Caco-2 (cell line): ENCODE measurements around the gene AHDC1. TPM values are rescaled to one million over a fixed set of nuclear protein-coding genes. Genes with fewer than 3 reads are reported as not detected.

Experiments
- BruUV-seq: library from RNA; stranded (reverse); fragments of 400-500 nt; replicated peaks from 2 replicates; lab custom pipeline; 2021; lab: Mats Ljungman, UMichigan
- CTCF ChIA-PET: fragments of 300-600 bp; sonication (Branson Sonifier 250); formaldehyde crosslinking; loops from one replicate; lab custom pipeline; 2022; ENCODE audit warnings: antibody characterized with exemption; lab: Charles Lee
- POLR2A ChIA-PET: fragments of 300-600 bp; sonication (Branson Sonifier 250); formaldehyde crosslinking; loops from one replicate; lab custom pipeline; 2022; ENCODE audit warnings: antibody characterized with exemption; lab: Charles Lee
- DNase-seq, 2 experiments: peaks; one replicate each; pipeline versions ENCODE4 v3.0.0 to v3.0.0-alpha.2; 2020 to 2022
- H3K27me3 ChIP-seq: replicated peaks from 2 replicates; pipeline ENCODE4 v1.6.0; 2011; ENCODE audit warnings: low read length; ENCODE audit not compliant: control insufficient read depth, insufficient read depth
- H3K36me3 ChIP-seq: 2 replicates; pipeline ENCODE4 v1.5.1; 2011; ENCODE audit warnings: low read length; ENCODE audit not compliant: control insufficient read depth, insufficient read depth
- H3K4me1 ChIP-seq: fragments of 250-450 bp; sonication (Bioruptor Pico); 2 replicates; pipeline ENCODE4 v1.5.1; 2020; ENCODE audit warnings: mild to moderate bottlenecking
- H3K4me3 ChIP-seq: 2 replicates; pipeline ENCODE4 v1.5.1; 2011; ENCODE audit warnings: low read depth, mild to moderate bottlenecking, control low read depth, low read length
- H3K9me3 ChIP-seq: fragments of 250-450 bp; sonication (Bioruptor Pico); 2 replicates; pipeline ENCODE4 v1.5.1; 2020; ENCODE audit warnings: mild to moderate bottlenecking, moderate library complexity
- H3K27ac Mint-ChIP-seq: one replicate; pipeline ENCODE4 v1.8.0; 2022; ENCODE audit warnings: mixed read lengths; ENCODE audit not compliant: unreplicated experiment
- H3K27me3 Mint-ChIP-seq: one replicate; pipeline ENCODE4 v1.8.0; 2022; ENCODE audit warnings: mixed read lengths; ENCODE audit not compliant: insufficient read depth, unreplicated experiment
- H3K36me3 Mint-ChIP-seq: one replicate; pipeline ENCODE4 v1.8.0; 2022; ENCODE audit warnings: mild to moderate bottlenecking, mixed read lengths; ENCODE audit not compliant: insufficient read depth, unreplicated experiment
- H3K4me1 Mint-ChIP-seq: one replicate; pipeline ENCODE4 v1.8.0; 2022; ENCODE audit warnings: low read depth, mixed read lengths; ENCODE audit not compliant: unreplicated experiment
- H3K4me3 Mint-ChIP-seq: one replicate; pipeline ENCODE4 v1.8.0; 2022; ENCODE audit warnings: mild to moderate bottlenecking, moderate library complexity, mixed read lengths; ENCODE audit not compliant: unreplicated experiment
- H3K9me3 Mint-ChIP-seq: one replicate; pipeline ENCODE4 v1.8.0; 2022; ENCODE audit warnings: mixed read lengths; ENCODE audit not compliant: unreplicated experiment
- CTCF ChIP-seq, 2 experiments: fragments of 200-600 bp in 1 of 2; IDR thresholded peaks; 1 replicate in 1 of 2; 2 replicates in 1 of 2; pipeline versions ENCODE4 v1.5.1 to v1.8.0; 2011 to 2022; ENCODE audit warnings: antibody characterized with exemption in 1 of 2, control low read depth in 1 of 2, inconsistent platforms in 1 of 2, low read depth in 1 of 2, low read length in 1 of 2, mild to moderate bottlenecking in 1 of 2, moderate library complexity in 1 of 2; ENCODE audit not compliant: insufficient read depth in 1 of 2, severe bottlenecking in 1 of 2, unreplicated experiment in 1 of 2
- intact Hi-C: fragments of 100-400 bp; cut with micrococcal nuclease; formaldehyde crosslinking; loops from one replicate; pipeline ENCODE4 v1.10.0; 2022; ENCODE audit not compliant: unreplicated experiment
- total RNA-seq: library from RNA; stranded (reverse); gene quantifications from 2 replicates; pipeline ENCODE4 v1.2.3, GENCODE V29; 2022

AHDC1 gene
- total RNA-seq, 1 experiment from 2014 or later: 17.0 TPM

- no TSS peak for BruUV-seq
- Mint-ChIP-seq H3K27ac (no peak overlapping the region), H3K36me3 (no peaks in the 10 kb centered on the region), H3K4me3 (no peak overlapping the region), H3K27me3 (no peaks in the 10 kb centered on the region), H3K9me3 (no peaks in the 10 kb centered on the region), H3K4me1 (no peaks in the 10 kb centered on the region)
- POLR2A ChIA-PET: no interaction called here
- DNase-seq: no peak
- Histone ChIP-seq H3K9me3 (no peaks in the 10 kb centered on the region), H3K4me1 (no peaks in the 10 kb centered on the region), H3K4me3 (no peak overlapping the region), H3K27me3 (no peaks in the 10 kb centered on the region), H3K36me3 (no peaks in the 10 kb centered on the region)
- no peak for TF ChIP-seq CTCF (IDR thresholded peaks at IDR 0.05; ENCODE audit: insufficient read depth in 1 of 2, low read depth in 1 of 2, low read length in 1 of 2, severe bottlenecking in 1 of 2, unreplicated experiment in 1 of 2)
- CTCF ChIA-PET: no interaction called here
- intact Hi-C loops: no loop called here
Measured at GRCh38 chr1:27638805-27639204, 34.9 kb upstream of the AHDC1 start.

- Mint-ChIP-seq H3K4me3 (no peak overlapping the region), H3K27me3 (no peaks in the 10 kb centered on the region), H3K27ac (no peak overlapping the region), H3K9me3 (no peaks in the 10 kb centered on the region), H3K4me1 (no peaks in the 10 kb centered on the region), H3K36me3 (no peaks in the 10 kb centered on the region)
- Histone ChIP-seq H3K4me3 (no peak overlapping the region), H3K36me3 (no peaks in the 10 kb centered on the region), H3K27me3 (no peaks in the 10 kb centered on the region), H3K9me3 (no peaks in the 10 kb centered on the region), H3K4me1 (no peaks in the 10 kb centered on the region)
- intact Hi-C loops: no loop called here
- no peak for TF ChIP-seq CTCF (IDR thresholded peaks at IDR 0.05; ENCODE audit: insufficient read depth in 1 of 2, low read depth in 1 of 2, low read length in 1 of 2, severe bottlenecking in 1 of 2, unreplicated experiment in 1 of 2)
- no peak for DNase-seq
- POLR2A ChIA-PET: no interaction called here
- no TSS peak for BruUV-seq
- CTCF ChIA-PET: no interaction called here
Measured at GRCh38 chr1:27638047-27638734, 34.2 kb upstream of the AHDC1 start.

GRCh38 chr1:27635396-27636142, 31.6 kb upstream of the AHDC1 start:
- H3K4me3 ChIP-seq: no peak overlapping the region
- no peak for TF ChIP-seq CTCF (IDR thresholded peaks at IDR 0.05; ENCODE audit: insufficient read depth in 1 of 2, low read depth in 1 of 2, low read length in 1 of 2, severe bottlenecking in 1 of 2, unreplicated experiment in 1 of 2)
- POLR2A ChIA-PET: no interaction called here
- Mint-ChIP-seq H3K4me3 (no peak overlapping the region), H3K36me3 (no peaks in the 10 kb centered on the region), H3K27me3 (no peaks in the 10 kb centered on the region), H3K27ac (no peak overlapping the region), H3K9me3 (no peaks in the 10 kb centered on the region), H3K4me1 (no peaks in the 10 kb centered on the region)
- intact Hi-C loops: no loop called here
- BruUV-seq: no TSS peak
- no peak for DNase-seq
- CTCF ChIA-PET: interaction anchor here (0.6 kb wide), 1 partner anchor 317 kb away, joined by 3 read pairs; no protein-coding TSS in a partner anchor
- no peaks in the 10 kb centered on the region for H3K27me3 ChIP-seq
- no peaks in the 10 kb centered on the region for H3K36me3 ChIP-seq
- no peaks in the 10 kb centered on the region for H3K4me1 ChIP-seq
- H3K9me3 ChIP-seq: no peaks in the 10 kb centered on the region
